HFFc6 (cell line): Measurements from ENCODE around the gene CDH13. TPM values are rescaled to one million over a fixed set of nuclear protein-coding genes. Genes with fewer than 3 reads are reported as not detected.

Experiments used
- DNase-seq: peaks from one replicate; pipeline ENCODE4 v3.0.0-alpha.2; 2018
- H3K27ac Mint-ChIP-seq: 2 replicates; pipeline ENCODE4 v1.8.0; 2020; ENCODE audit warnings: mild to moderate bottlenecking, mixed read lengths
- H3K27me3 Mint-ChIP-seq: 2 replicates; pipeline ENCODE4 v1.8.0; 2021; ENCODE audit warnings: mild to moderate bottlenecking, moderate library complexity, mixed read lengths; ENCODE audit not compliant: insufficient read depth
- H3K36me3 Mint-ChIP-seq: 2 replicates; pipeline ENCODE4 v1.8.0; 2021; ENCODE audit warnings: low read depth, mixed read lengths
- H3K4me1 Mint-ChIP-seq: 2 replicates; pipeline ENCODE4 v1.8.0; 2020; ENCODE audit warnings: low read depth, mixed read lengths
- H3K4me3 Mint-ChIP-seq: 2 replicates; pipeline ENCODE4 v1.8.0; 2020; ENCODE audit warnings: mild to moderate bottlenecking, moderate library complexity, mixed read lengths
- H3K9me3 Mint-ChIP-seq: 2 replicates; pipeline ENCODE4 v1.8.0; 2020; ENCODE audit warnings: mild to moderate bottlenecking, mixed read lengths
- CTCF ChIP-seq: fragments of 200-600 bp; sonication (generic); IDR thresholded peaks from 2 replicates; pipeline ENCODE4 v1.5.0; 2021; ENCODE audit warnings: antibody characterized with exemption, mild to moderate bottlenecking
- total RNA-seq, 6 experiments: library from RNA; stranded (reverse); fragmentation: NEBNext Ultra II Directional; extraction: Animal tissue kit (Norgen Biotek cat#: 25700); gene quantifications; 2 replicates in 1 of 6; 3 replicates in 5 of 6; pipeline ENCODE4 v1.2.3, GENCODE V29; 2021

CDH13 gene
- total RNA-seq, 6 experiments from 2014 or later: 3.6 to 14.7 (median 4.7) TPM

GRCh38 chr16:83530293-83530692 is 903.5 kb downstream of the CDH13 start:
- DNase-seq: peak; percentile 11
- Mint-ChIP-seq H3K9me3 (peaks cover 61% of the 10 kb centered on the region), H3K4me3 (no peak overlapping the region), H3K4me1 (no peaks in the 10 kb centered on the region; the same call in 1 of the 2 replicates), H3K36me3 (no peaks in the 10 kb centered on the region), H3K27me3 (no peaks in the 10 kb centered on the region), H3K27ac (peak overlapping the region; percentile 22; the same call in 1 of the 2 replicates)
- no peak for TF ChIP-seq CTCF

GRCh38 chr16:83532634-83533033 is 905.9 kb downstream of the CDH13 start:
- DNase-seq: no peak
- Mint-ChIP-seq H3K27ac (no peak overlapping the region), H3K9me3 (peaks cover 59% of the 10 kb centered on the region), H3K4me3 (no peak overlapping the region), H3K36me3 (no peaks in the 10 kb centered on the region), H3K27me3 (peaks cover 2% of the 10 kb centered on the region; the same call in 1 of the 2 replicates), H3K4me1 (no peaks in the 10 kb centered on the region; the same call in 1 of the 2 replicates)
- no peak for TF ChIP-seq CTCF

GRCh38 chr16:83533193-83533592 is 906.4 kb downstream of the CDH13 start:
- no peaks in the 10 kb centered on the region; the same call in 1 of the 2 replicates for H3K4me1 Mint-ChIP-seq
- no peak overlapping the region for H3K27ac Mint-ChIP-seq
- H3K9me3 Mint-ChIP-seq: peaks cover 55% of the 10 kb centered on the region
- DNase-seq: no peak
- peaks cover 2% of the 10 kb centered on the region; the same call in 1 of the 2 replicates for H3K27me3 Mint-ChIP-seq
- TF ChIP-seq CTCF: no peak
- no peak overlapping the region for H3K4me3 Mint-ChIP-seq
- H3K36me3 Mint-ChIP-seq: no peaks in the 10 kb centered on the region

- no peak for DNase-seq
- Mint-ChIP-seq H3K27ac (no peak overlapping the region), H3K27me3 (peaks cover 2% of the 10 kb centered on the region; the same call in 1 of the 2 replicates), H3K9me3 (peaks cover 56% of the 10 kb centered on the region), H3K4me1 (no peaks in the 10 kb centered on the region; the same call in 1 of the 2 replicates), H3K4me3 (no peak overlapping the region), H3K36me3 (no peaks in the 10 kb centered on the region; the same call in 1 of the 2 replicates)
- TF ChIP-seq CTCF: no peak
Observed at GRCh38 chr16:83538707-83539106, 911.9 kb downstream of the CDH13 start.

- DNase-seq: no peak
- TF ChIP-seq CTCF: no peak
Observed at GRCh38 chr16:83539736-83540490, 913.1 kb downstream of the CDH13 start.

More at GRCh38 chr16:83539736-83540490, 913.1 kb downstream of the CDH13 start:
- Mint-ChIP-seq H3K4me1 (no peaks in the 10 kb centered on the region; the same call in 1 of the 2 replicates), H3K4me3 (no peak overlapping the region), H3K27ac (no peak overlapping the region), H3K9me3 (peaks cover 48% of the 10 kb centered on the region), H3K27me3 (peaks cover 2% of the 10 kb centered on the region; the same call in 1 of the 2 replicates), H3K36me3 (no peaks in the 10 kb centered on the region; the same call in 1 of the 2 replicates)
